ENCODE results near the gene DEF6. TPM values are rescaled to one million over a fixed set of nuclear protein-coding genes. Genes with fewer than 3 reads are reported as not detected.

Gene DEF6
- total and polyA plus RNA-seq, 2 experiments from 2014 or later = 5.1 to 7.2 TPM

- H3K9me3 Mint-ChIP-seq = no peaks in the 10 kb centered on the region; the same call in 2 of the 3 replicates
- Histone ChIP-seq H3K36me3 (ENCODE audit: insufficient read depth) (no peaks in the 10 kb centered on the region), H3K79me2 (replicated peaks; ENCODE audit: insufficient read depth) (no peaks in the 10 kb centered on the region), H3K27me3 (ENCODE audit: insufficient read depth) (no peaks in the 10 kb centered on the region), H2AFZ (no peak overlapping the region), H3K9me2 (ENCODE audit: insufficient read depth) (no peaks in the 10 kb centered on the region), H3K4me3 (no peak overlapping the region), H3K4me2 (no peak overlapping the region), H3K27ac (ENCODE audit: low read depth) (no peak overlapping the region), H3K4me1 (ENCODE audit: insufficient read depth) (no peaks in the 10 kb centered on the region), H4K20me1 (replicated peaks; ENCODE audit: insufficient read depth) (no peaks in the 10 kb centered on the region), H3F3A (replicated peaks; ENCODE audit: low read depth) (no peaks in the 10 kb centered on the region)
- no peak for TF ChIP-seq REST (IDR thresholded peaks at IDR 0.05; ENCODE audit: unreplicated experiment)
- TF ChIP-seq ZNF462 (CRISPR knock-in tag; IDR thresholded peaks at IDR 0.05) = no peak
- no peak for TF ChIP-seq STAT1 (IDR thresholded peaks at IDR 0.05; ENCODE audit: unreplicated experiment)
- TF ChIP-seq CTCF (conservative IDR thresholded peaks at IDR 0.05; ENCODE audit: low read depth in 2 of 2) = no peak
- no peak for TF ChIP-seq ZNF331 (CRISPR knock-in tag; IDR thresholded peaks at IDR 0.05; ENCODE audit: low read depth)
- no peak for TF ChIP-seq NANOG (IDR thresholded peaks at IDR 0.05; ENCODE audit: borderline replicate concordance)
- DNase-seq (ENCODE audit: low spot score) (no peak), ATAC-seq (no peak)
- peaks cover 4% of the 10 kb centered on the region for H3K27me3 Mint-ChIP-seq (ENCODE audit: insufficient read depth, low read depth, poor library complexity)
- H3K27ac Mint-ChIP-seq = no peak overlapping the region
- H3K4me1 Mint-ChIP-seq = no peaks in the 10 kb centered on the region
- H3K36me3 Mint-ChIP-seq (ENCODE audit: low read depth) = peaks cover 4% of the 10 kb centered on the region
- no peak overlapping the region for H3K4me3 Mint-ChIP-seq
Observed at GRCh38 chr6:35287671-35288396, 9.8 kb upstream of the DEF6 start.

Data from GM23338 (cell line).